Measurements from ENCODE around the gene LHPP. TPM values are rescaled to one million over a fixed set of nuclear protein-coding genes. Genes with fewer than 3 reads are reported as not detected.

The LHPP gene
- total and polyA plus RNA-seq, 2 donors (not counting 1 experiment from before 2014, with no cell fraction given): 10.2 to 15.6 TPM

DNA sequence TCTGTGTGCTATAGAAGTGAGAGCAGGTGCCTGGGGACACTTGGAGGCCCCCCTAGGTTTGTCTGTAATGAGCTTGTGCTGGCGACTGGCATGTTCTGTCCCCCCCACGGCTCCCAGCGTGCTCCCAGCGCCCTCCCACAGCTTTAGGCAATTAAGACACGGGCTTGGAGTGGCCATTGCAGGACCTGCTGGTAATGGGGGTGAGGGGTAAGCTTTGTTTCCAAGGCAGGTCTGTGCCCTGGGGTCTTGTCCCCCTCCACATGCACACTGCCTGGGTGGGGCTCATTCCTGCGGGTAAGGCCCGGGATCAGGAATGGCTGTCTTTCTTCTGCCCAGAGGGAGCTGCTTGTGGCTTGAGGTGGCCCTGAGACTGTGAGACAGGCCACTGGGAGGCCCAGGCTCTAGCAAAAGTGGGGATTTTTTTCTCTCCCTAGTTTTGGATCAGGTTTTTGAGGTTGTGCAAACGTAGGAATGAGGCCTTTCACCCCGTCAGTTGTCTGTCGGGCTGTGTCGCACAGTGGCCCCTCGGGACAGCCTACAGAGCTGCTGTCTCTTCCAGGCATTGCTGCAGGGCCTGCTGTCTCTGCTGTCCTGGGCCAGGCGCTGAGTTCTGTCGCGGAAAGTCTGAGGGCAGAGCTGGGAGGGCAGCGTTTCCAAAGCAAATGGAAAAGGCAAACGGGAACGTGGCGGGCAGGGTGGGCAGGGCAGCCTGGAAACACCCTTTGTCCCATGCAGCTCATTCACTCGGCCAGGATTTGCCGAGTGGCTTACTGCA, 107.4 kb downstream of the LHPP start:
- no peaks in the 10 kb centered on the region for H4K20me1 ChIP-seq (ENCODE audit: control insufficient read depth, extremely low read depth, insufficient read depth, low read length)
- no peaks in the 10 kb centered on the region for H3K27me3 ChIP-seq (ENCODE audit: control insufficient read depth, insufficient read depth, low read length)
- no peak overlapping the region for H2AFZ ChIP-seq (ENCODE audit: low read length)
- no peaks in the 10 kb centered on the region for H3K79me2 ChIP-seq (ENCODE audit: control insufficient read depth, insufficient read depth, low read length)
- no peak overlapping the region for H3K4me2 ChIP-seq (ENCODE audit: extremely low read depth, insufficient read depth, low read length)
- no peak overlapping the region for H3K9ac ChIP-seq (ENCODE audit: insufficient read depth, low read length)
- TF ChIP-seq EZH2 (IDR thresholded peaks at IDR 0.05; ENCODE audit: low read length, missing control alignments): no peak
- TF ChIP-seq CTCF (conservative IDR thresholded peaks at IDR 0.05 in 1 of 2, IDR thresholded peaks at IDR 0.05 in 1 of 2; ENCODE audit: low read depth in 1 of 2, low read length in 2 of 2): no peak
- no peaks in the 10 kb centered on the region for H3K36me3 ChIP-seq (ENCODE audit: control insufficient read depth, insufficient read depth, low read length)
- no peaks in the 10 kb centered on the region for H3K4me1 ChIP-seq (ENCODE audit: control insufficient read depth, extremely low read depth, insufficient read depth, low read length)
- no peak for DNase-seq (ENCODE audit: low read depth in 2 of 2)
- no peak overlapping the region for H3K4me3 ChIP-seq (replicated peaks in 1 of 4; ENCODE audit: control extremely low read depth in 1 of 4, insufficient read depth in 1 of 4, low read depth in 3 of 4, low read length in 4 of 4)
- no peaks in the 10 kb centered on the region for H3K9me3 ChIP-seq (ENCODE audit: control insufficient read depth, insufficient read depth, low read depth, low read length)
- H3K27ac ChIP-seq (ENCODE audit: insufficient read depth, low read length): no peak overlapping the region

DNA sequence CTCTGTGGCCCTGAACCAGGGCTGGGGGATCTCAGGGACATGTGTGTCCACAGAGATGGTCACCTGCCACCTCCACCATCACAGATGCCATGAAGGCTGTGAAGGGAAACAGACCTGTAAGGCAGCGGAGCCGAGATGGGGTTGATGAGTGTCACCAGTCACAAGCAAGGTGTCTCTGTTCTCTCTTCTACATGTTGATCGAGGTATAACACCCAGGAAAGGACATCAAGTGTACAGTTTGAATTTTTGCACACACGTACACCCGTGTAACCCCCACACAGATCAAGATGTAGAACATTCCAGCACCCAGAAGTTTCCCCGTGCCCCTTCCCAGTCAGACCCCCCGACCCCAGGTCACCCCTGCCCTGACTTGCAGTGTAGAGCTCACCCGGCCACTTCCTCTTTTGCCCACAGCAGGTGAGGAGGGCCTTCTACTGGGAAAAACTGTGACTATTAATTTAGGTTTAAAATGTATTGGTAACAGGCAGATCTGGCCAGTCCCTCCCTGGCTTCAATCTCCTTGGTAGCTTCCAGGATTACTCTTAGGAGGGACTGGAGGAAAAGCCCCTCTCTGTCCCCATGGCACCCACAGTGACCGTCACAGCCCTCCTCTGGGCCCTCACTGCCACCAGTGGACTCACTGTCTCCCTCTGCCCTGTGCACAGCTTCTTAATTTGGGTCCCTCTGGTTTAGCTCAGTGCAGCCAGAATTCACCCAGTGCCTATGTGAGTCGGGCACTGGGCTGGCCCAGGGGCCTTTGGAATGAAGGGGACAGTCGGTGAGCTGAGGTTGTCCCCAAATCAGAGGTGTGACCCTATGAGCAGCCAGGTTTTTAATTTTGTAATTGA, 108.2 kb downstream of the LHPP start:
- no peak overlapping the region for H2AFZ ChIP-seq (ENCODE audit: low read length)

More for the DNA sequence above, 108.2 kb downstream of the LHPP start:
- no peaks in the 10 kb centered on the region for H3K27me3 ChIP-seq (ENCODE audit: control insufficient read depth, insufficient read depth, low read length)
- no peak for DNase-seq (ENCODE audit: low read depth in 2 of 2)
- H4K20me1 ChIP-seq (ENCODE audit: control insufficient read depth, extremely low read depth, insufficient read depth, low read length): no peaks in the 10 kb centered on the region
- no peak overlapping the region for H3K9ac ChIP-seq (ENCODE audit: insufficient read depth, low read length)
- H3K4me3 ChIP-seq (replicated peaks in 1 of 4; ENCODE audit: control extremely low read depth in 1 of 4, insufficient read depth in 1 of 4, low read depth in 3 of 4, low read length in 4 of 4): no peak overlapping the region
- no peak overlapping the region for H3K4me2 ChIP-seq (ENCODE audit: extremely low read depth, insufficient read depth, low read length)
- TF ChIP-seq EZH2 (IDR thresholded peaks at IDR 0.05; ENCODE audit: low read length, missing control alignments) (no peak), CTCF (conservative IDR thresholded peaks at IDR 0.05 in 1 of 2, IDR thresholded peaks at IDR 0.05 in 1 of 2; ENCODE audit: low read depth in 1 of 2, low read length in 2 of 2) (no peak)
- no peaks in the 10 kb centered on the region for H3K9me3 ChIP-seq (ENCODE audit: control insufficient read depth, insufficient read depth, low read depth, low read length)
- no peaks in the 10 kb centered on the region for H3K79me2 ChIP-seq (ENCODE audit: control insufficient read depth, insufficient read depth, low read length)
- no peak overlapping the region for H3K27ac ChIP-seq (ENCODE audit: insufficient read depth, low read length)
- no peaks in the 10 kb centered on the region for H3K36me3 ChIP-seq (ENCODE audit: control insufficient read depth, insufficient read depth, low read length)
- H3K4me1 ChIP-seq (ENCODE audit: control insufficient read depth, extremely low read depth, insufficient read depth, low read length): no peaks in the 10 kb centered on the region
